Fibroblast of skin of right quadriceps (primary cell): ENCODE results near the gene SPDYE4.

ENCODE experiments used
- DNase-seq: peaks from one replicate; pipeline ENCODE4 v3.0.0-alpha.2; 2013

SPDYE4 gene

DNA sequence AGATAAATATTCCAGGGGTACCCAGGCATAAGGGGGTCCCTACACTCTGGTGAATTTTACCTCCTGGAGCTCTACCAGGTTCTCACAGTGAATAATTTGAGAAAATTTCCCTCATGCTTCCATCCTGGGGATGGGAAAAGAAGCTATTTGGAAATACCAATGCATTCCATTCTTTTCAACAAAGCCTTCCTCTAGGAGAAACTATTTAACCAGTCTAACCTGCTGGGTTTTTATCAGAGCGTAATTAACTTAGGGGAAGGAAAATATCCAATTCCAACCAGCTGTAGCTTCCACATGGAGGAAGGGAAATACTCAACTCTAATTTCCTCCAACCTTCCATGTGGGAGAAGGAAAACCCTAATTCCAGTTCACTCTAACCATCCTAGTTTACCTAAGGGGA lies 23.8 kb upstream of the SPDYE4 start:
- DNase-seq = no peak

DNA sequence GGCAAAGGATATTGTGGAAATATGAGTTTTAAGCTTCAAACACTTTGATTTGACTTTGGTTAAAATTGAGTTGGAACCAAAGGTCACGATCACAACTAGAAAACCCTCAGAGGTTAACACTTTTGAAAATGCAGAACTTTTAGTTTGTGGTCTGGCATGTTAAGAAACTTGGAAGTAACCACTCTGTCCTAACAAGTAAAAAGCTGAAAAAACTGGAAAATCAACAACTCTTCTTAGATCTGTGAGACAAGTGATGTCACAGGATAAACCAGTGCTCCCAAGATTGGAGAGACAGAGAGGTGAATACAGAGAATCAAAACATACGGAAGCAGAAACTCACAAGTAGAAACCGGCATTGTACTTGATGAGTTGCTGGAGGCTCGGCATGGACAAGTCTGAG lies 23.4 kb upstream of the SPDYE4 start:
- DNase-seq = no peak

DNA sequence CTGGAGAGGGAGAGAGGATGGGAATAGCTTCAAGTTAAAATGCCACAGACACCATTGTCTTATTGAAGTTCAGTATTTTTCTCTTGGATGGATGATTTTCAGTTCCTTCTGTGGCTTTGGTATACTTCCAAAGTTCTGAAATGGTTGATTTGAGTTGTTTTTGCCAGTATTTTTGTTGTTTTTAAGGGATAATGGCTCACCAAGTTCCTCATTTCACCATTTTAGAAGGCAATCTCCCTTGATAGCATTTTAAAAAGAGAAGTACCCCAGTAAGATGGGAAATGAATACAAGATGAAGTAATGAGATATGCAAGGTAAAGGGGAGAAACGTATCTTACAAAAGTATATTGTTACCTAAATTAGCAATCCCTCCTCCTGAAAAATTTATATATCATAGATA lies 18.5 kb upstream of the SPDYE4 start:
- no peak for DNase-seq

DNA sequence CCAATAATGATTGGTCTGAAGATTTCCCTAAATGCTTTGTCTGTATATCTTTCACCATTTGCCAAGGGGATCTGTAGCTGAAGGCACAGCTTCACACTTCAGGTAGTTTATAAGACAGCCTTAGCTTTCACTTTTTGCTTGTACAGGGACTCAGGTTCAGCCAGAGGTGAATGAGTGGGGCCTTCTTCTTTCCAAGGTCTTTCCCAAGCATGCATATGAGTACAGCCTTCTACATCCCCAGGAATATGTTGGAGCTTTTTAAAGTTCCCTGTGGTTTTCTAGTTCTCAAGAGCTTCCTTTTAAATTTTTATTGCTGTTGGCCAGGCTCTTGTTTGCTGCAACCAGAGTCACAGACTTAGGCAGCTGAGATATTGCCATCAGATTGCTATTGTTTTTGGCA lies 17.9 kb upstream of the SPDYE4 start:
- DNase-seq = no peak

DNA sequence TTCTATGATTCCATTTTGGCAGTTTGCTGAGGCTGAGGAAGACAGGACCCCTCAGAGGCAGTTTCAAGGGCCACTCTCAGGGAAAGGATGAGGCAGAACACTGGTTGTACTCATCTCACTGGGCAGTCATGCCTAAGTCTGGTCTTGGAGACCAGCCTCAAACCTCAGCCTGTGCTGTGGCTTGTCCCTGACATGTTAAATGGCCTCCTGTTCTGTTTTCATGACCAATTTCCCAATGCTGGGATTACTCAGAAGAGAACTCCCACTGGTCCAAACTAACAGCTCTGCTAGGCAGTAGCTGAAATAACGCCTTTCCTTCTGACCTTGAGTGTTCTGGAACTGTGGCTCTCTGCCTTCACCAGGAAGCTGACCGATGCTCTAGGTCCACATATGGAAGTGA lies 8.4 kb upstream of the SPDYE4 start:
- no peak for DNase-seq

DNA sequence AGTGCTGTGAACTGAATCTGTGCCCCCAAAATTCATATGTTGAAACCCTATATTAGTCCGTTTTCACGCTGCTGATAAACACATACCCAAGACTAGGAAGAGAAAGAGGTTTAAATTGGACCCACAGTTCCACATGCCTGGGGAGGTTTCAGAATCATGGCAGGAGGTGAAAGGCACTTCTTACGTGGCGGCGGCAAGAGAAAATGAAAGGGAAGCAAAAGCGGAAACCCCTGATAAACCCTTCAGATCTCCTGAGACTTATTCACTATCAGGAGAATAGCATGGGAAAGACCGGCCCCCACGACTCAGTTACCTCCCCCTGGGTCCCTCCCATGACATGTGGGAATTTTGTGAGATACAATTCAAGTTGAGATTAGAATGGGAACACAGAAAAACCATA lies 3.7 kb upstream of the SPDYE4 start:
- DNase-seq = no peak

DNA sequence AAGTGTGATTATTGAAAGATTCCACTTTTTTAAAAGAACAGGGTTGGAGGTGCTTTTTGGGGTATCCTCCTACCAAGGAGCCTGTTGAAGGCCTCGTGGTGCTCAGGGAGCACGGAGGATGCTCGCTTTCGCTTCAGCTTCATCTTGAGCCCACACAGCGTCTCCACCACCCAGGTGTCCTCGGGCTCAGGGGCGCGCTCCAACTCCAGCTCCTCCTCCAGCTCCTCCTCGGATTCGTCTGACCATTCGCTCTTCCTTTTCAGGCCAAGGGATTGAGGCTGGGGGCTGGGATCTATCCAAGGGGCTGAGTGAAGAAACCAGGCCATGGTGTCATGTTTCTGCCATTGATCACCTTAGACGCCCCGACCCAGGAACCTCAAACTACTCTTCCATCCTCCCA lies 1.2 kb downstream of the SPDYE4 start:
- no peak for DNase-seq

DNA sequence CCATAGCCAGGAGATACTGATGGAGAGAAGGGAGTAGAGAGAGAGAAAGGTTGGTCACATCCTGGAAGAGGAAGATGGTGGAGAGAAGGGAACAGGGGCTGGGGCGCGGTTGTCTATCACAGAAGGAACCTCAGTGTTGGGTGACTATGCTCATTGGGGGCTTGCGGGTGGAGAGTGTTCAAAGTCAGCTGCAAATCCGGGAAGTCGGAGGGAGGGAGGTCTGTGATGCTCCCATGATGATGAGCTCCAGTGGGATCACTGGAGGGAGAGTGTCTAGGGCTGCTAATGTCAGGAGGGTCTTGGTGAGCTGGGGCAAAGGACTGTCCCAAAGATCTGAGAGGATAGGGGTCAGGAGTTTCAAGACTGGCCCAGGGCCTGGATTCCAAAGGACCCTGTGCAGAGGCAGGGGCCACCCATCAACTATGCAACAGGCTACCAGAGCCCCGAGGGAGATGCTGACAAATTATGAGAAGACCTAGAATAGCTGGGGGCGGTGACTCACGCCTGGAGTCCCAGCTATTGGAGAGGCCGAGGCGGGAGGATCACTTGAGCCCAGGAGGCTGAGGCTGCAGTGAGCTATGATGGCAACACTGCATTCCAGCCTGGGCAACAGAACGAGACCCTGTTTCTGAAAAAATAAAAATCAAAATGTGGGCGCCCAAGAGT lies 2.6 kb downstream of the SPDYE4 start:
- DNase-seq = no peak

DNA sequence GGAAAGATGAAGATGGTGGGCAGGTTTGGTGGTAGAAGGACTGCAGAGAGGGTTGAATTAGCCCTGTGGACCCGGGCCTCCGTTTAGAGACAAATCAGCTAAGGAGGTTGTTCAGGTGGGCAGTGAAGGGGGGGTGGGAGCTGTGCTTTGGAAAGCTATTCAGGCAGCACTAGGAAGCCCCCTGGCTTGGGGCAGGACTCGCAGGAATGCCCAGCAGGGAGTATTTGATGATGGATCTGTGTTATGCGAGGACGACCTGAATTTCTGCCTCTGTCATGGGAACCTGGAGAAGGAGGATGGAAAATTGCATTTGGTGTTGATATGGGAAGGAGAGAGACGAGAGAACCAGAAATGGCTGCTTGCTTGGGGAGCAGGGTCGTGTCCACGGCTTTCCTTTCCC lies 3.5 kb downstream of the SPDYE4 start:
- no peak for DNase-seq

DNA sequence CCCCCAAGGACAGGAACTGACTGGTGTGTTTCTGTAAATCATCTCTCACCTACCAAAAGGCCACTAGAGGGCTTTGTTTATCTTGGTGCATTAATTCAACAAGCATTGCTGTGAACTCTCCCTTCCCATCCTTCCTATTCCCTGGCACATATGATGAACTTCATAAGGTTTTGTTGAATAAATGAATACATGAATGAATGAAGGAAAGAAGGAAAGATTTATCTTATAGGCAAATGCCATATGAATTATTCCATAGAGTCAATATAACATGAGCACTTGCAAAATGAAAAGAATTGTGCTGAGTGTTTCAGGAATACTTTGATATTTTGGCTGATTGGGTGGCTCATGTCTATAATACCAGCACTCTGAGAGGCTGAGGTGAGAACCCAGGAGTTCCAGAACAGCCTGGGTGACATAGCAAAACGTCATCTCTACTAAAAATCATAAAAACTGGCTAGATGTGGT lies 4.3 kb downstream of the SPDYE4 start:
- no peak for DNase-seq

DNA sequence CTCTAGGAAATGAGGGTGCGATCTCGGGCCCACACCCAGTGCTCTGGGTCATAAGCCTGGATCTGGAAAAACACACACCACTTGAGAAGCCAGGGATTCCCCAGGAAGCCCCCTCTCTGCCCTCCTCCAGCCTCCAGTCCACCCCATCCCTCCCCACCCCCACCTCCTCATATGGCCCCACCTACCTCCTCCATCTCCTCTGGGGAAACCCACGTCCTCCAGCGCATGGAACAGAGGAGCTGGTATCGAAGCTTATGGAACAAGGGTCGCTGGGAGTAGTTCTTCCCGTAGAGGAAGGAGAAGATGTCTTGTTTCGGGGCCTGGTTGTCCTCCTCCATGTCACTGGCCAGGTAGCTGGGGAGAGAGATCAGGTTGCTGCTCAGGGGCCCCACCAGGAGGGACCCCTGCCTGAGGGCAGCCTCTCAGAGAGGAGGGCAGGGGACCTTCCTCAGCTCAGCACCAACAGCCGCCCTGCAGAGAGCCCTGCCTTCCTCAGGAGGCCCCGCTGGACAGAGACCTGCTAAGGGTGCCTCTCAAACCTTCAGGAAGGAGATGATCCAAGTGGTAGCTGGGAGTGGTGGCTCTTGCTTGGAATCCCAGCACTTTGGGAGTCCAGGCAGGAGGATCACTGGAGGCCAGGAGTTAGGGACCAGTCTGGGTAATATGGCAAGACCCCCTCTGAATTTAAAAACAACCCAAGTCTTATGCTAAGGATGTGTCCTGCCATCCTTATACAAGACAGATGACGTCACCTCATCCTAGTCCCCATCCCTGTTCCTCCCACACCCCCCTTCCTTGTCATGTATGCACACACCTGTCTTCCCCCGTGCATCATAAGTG lies 5.0 kb downstream of the SPDYE4 start:
- no peak for DNase-seq

DNA sequence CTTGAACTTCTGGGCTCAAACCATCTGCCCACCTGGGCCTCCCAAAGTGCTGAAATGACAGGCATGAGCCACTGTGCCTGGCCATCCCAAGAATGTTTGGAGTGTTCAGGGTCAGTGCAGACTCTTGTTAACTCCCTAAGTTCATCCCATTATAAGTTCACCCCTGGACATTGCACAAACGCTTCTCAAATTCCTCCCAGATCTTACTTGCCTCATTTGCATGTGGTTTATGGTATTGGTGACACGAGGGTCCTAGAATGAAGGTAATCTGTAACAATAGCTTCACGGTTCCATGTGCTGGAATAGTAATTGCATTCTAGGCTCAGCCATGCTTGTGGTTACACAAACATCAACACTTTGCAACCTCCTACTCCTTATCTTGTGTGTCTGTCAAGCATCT lies 8.7 kb downstream of the SPDYE4 start:
- no peak for DNase-seq

DNA sequence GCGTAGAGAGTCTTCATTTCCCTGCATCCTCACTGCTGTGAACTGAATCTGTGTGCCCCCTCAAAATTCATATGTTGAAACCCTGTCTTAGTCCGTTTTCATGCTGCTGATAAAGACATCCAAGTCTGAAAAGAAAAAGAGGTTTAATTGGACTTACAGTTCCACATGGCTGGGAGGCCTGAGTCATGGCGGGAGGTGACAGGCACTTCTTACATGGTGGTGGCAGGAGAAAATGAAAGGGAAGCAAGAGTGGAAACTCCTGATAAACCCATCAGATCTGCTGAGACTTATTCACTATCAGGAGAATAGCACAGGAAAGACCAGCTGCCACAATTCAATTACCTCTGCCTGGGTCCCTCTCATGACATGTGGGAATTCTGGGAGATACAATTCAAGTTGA lies 10.6 kb downstream of the SPDYE4 start:
- DNase-seq = no peak

DNA sequence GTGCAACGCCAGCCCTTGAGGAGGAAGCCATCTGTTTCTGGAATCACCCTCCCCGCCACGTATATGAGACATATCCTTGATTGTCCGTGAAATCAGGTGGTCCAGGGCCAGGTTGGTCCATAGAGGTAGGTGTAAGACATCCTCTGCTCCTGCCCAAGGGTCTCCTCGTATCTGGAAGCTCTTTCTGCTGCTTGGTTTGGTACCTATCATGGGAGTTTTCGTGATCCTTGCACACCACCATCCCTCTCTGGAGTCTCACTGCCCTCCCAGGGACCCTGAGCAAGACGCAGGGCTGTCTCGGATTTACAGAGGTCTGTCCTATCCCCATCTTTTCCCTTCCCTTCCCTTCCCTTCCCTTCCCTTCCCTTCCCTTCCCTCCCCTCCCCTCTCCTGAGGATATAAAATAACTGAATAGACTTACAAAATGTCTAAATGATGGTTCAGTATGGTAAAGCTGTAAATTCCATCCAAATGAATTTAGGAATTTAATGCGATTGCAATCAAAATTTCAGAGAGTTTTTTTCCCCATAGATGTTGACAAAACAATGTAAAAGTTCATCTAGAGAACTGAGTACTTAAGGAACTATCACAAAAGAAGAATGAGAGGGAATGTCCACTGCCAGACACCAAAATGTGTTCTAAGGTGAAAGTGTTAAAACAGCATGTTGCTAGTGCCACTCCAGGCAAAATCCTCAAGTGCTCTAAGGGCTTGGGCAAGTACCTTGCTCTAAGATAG lies 11.7 kb downstream of the SPDYE4 start:
- DNase-seq = peak; percentile 19

DNA sequence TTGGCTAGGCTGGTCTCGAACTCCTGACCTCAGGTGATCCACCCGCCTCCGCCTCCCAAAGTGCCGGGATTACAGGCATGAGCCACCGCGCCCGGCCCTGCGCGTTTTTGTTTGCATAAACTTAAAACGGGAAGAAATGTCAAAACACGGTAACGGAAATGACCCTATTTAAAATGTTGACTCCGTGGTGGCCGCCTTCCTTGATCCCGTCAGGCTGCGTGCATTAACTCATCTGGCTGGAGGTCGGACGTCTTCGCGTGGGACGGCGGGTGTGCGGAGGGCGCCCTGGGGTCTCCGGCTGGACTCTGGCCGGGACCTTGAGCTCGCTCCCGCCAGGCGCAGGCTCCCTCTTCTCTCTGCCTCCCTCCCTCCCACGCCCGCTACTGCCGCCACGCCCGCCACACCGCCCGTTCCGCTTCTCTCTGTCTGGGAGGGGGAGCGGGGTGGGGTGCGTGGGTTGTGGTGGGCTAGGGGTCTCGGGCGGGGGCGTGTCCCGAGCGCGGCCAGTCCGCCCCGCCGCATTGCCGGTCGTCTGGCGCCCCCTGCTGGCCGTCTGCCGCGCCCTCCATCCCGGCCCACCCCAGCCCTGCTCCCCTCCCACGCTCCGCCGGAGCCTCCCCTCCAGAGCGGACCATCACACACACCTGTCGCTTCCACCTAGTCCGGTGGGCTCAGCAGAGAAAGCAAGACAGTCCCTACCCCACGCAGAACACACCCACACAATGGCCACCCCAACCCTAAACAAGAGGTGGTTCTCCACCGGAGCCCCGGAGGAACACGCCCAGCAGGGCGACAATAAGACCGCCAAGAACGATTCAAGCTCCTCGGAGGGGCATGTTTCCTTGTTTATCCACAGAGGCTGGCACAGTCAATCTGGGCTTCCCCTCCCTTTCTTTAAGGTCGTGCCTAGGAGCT lies 12.5 kb downstream of the SPDYE4 start:
- peak; percentile 50 for DNase-seq

DNA sequence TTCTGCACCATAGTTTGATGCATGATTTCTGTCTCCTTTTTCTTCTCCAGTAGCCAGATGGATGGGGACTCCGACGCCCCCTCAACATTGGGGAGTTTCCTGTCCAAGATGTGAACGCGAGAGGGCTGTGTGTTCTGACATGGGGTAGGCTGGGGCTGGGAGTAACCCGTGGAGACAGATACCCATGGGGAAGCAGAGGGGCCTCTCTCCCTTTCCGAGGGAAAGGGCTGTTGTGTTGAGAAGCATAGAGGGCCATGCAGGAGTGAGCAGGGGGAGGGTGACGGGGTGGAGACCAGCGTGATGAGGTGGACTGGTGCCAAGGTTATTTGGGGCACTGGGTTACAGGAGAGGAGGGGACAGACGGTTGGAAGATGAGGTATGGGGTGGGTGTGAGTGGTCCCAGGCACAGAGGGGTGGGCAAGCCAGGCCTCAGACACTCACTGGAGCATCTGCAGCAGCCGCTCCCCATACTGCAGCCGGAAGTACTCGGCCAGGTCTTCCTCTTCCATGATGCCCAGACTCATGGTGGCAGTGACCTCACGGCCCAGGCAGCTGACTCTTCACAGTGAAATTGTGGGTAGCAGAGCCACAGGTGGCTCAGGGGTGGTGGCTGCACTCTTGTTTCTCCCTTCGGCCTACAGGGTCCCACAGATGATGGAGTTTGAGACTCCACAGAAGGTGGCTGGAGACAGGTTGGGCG lies 14.1 kb downstream of the SPDYE4 start:
- DNase-seq = no peak

DNA sequence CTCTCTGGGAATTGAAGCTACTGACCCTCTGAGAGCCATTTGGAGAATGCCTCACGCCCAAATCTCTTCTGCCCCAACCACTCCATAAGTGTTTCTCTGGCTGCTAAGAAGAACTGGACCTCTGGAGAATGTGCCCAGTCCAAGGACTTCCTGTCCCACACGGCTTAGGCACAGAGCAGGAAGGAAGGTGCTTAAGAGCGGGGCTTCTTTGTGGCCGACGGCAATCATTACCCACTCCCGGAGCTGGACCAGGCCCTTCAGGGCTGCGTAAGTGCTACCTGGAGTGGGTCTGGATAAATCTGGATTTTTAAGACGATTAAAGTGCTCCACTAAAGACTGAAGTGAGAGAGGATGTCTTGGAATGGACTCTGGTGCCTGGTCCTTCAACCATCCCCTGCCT lies 15.5 kb downstream of the SPDYE4 start:
- no peak for DNase-seq

DNA sequence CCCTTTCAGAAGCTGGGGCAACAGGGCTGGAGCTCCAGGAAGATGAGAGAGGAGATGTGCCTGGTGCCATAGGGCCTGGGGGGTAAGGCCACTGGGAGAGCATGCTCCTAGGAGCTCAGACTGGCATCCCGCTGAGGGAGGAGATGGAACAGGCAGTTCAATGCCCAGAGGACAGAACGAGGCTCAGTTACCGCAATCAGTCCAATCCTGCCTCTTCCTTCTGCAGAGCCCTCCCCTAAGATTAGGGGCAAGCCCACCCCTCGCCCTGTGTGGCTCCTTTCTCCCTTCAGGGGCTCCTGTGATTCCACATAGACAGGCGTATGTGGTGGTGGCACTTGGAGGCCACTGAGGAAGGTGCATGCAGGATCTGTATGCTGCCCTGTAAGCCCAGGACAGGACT lies 16.1 kb downstream of the SPDYE4 start:
- DNase-seq = no peak

DNA sequence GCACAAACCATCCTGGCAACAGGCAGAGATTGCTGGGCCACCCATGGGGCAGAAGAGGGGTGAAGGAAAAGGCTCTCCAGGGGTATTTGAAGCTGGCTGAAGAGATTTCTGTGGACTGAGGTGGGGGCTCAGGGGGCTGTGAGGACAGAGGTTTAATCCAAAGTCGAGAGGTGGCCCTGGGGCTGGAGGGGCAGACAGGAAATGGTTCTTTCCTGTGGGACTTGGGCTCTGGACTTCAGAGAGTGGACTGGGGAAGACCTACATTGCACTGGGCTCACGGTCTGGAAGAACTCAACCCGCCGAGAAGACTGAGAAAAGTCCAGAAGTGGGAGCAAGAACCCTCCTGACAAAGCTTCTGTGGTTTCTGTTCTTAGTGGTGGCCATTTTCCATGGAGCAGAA lies 16.6 kb downstream of the SPDYE4 start:
- DNase-seq = no peak

DNA sequence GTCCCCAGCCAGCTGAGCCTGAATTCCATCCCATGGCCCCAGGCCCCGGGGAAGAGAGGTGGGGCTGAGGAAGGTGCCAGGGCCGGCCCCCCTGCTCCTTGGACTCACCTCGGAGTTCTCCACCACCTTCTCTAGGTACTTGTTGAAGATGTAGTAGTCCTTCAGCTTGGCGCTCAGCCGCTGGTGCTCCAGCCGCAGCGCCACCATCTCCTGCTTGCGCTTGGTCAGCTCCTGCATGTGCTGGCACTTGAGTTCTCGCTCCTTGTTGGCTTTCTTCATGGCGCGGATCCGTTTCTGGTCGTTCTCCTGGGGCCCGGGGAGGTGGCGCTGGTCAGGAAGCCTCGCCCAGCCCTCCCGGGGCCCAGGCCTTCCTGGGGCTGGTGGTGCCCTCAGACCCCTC lies 17.0 kb downstream of the SPDYE4 start:
- DNase-seq = no peak

DNA sequence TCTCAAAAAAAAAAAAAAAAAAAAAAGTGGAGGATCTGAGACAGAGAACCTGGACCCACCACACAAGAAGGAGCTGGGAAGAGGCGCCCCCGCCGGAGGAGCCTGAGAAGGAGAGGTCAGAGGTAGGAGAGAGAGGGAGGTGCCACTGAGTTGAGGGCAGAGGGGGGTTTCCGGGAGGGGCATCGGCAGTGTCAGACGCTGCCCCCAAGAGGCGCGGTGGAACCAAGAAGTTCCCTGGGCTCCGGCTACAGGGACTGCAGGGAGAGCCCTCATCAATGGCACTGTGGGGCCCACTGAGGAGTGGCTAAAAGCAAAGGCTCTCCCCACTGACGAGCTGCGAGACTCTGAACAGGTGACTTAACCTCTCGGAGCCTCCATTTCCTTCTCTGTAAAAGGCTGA lies 17.9 kb downstream of the SPDYE4 start:
- DNase-seq = no peak

DNA sequence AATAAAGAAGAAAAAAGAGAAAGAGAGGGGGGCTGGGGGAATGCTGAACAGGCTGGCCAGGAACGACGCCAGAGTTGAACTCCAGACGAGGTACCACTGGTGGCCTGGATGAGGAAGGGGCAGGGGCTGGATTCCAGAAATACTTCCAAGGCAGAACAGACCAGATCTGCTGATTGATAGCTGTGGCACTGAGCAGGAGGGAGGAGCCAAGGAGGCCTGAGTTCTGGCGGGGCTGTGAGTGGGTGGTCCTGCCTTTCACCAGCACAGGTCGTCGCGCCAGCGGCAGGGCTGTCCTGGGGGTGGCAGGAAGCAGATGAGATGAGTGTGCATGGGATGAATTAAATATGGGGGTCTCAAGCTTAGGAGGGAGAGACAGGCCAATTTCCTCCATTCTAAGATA lies 19.2 kb downstream of the SPDYE4 start:
- no peak for DNase-seq
